GM19239 (cell line): ENCODE results near the gene CELF3.
"Not testable (repeated sequence)": the region's sequence is repeated elsewhere in the genome, so short reads cannot be mapped to it uniquely, and the experiment has no call there.

Experiments
- DNase-seq: peaks from one replicate; pipeline ENCODE4 v3.0.0; 2011; ENCODE audit warnings: low spot score; ENCODE audit not compliant: insufficient read length
- FAIRE-seq: peaks from 2 replicates; lab custom pipeline; 2011; peaks lifted over from hg19 to GRCh38; lab: Jason Lieb, UNC

CELF3 gene

GRCh38 chr1:151705753-151706463, 10.7 kb downstream of the CELF3 start:
- DNase-seq (no peak), FAIRE-seq (no peak)

GRCh38 chr1:151705146-151705545, 11.5 kb downstream of the CELF3 start:
- DNase-seq (no peak), FAIRE-seq (no peak)

DNA sequence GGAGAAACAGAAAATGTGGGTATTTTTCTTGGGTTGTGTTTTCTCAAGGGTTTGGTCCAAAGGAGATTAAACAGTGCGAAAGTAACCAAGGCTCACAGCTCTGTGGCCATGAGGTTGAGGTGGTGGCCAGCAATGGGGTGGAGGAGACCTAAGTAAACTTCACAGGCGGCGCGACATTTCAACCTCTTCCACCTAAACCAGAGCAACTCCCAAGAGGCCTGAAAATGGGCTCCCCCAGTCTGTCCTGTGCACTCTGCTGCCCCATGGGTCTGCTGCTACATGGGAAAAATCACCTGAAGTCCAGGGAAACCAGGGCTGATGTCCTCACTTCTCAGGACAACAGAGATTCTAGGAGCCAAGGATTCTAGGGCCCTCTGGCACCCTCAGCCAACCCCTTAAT, 12.4 kb downstream of the CELF3 start:
- DNase-seq (no peak), FAIRE-seq (no peak)

DNA sequence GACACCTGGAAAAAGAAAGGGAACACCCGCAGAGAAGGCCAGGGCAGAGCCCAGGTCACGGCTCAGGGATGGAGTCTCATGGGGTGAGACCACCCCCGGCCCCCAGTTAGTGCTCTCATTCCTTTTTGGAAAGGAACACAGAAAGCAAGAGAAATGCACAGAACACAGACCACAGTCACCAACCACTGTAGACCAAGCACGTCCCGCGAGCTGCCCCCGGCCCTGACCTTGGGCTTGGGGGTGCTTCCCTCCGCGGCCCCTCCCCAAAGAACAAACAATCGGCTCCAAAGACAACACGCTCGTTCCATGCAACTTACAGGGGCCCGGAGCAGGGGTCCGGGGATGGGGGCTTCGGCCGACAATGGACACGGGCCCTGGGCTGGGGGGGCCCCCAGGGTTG, 12.8 kb downstream of the CELF3 start:
- DNase-seq (no peak), FAIRE-seq (no peak)

GRCh38 chr1:151702936-151703335, 13.7 kb downstream of the CELF3 start:
- no peak for FAIRE-seq
- DNase-seq, result no peak

- DNase-seq, result no peak
- no peak for FAIRE-seq
Measured at GRCh38 chr1:151701515-151701914, 15.1 kb downstream of the CELF3 start.

DNA sequence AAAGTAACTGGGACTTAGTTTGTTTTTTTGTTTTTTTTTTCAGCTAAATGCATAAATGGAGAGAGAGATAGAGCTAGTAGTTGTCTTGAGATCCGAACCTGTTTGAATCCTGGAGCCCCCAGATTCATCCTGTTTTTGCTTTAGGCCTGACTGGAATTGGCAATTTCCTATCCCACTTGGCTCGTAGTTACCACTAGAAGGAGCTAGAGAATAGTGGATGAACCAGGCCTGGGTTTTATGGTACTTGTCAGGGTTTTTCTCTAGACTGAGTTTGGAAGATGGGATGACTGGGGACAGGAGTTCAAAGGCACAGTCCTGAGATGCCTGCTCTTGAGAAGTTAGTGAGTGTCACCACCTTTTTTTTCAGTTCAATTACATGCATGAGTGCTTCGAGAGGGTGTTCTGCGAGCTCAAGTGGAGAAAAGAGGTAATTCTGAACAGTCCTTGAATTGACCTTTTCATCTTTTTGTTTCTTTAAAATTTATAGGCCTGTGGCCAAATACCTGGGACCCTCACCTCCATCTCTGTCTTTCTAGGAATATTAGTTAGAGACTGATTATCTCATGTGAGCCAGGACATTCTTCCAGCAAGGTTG, 23.4 kb downstream of the CELF3 start:
- no peak for FAIRE-seq
- no peak for DNase-seq

DNA sequence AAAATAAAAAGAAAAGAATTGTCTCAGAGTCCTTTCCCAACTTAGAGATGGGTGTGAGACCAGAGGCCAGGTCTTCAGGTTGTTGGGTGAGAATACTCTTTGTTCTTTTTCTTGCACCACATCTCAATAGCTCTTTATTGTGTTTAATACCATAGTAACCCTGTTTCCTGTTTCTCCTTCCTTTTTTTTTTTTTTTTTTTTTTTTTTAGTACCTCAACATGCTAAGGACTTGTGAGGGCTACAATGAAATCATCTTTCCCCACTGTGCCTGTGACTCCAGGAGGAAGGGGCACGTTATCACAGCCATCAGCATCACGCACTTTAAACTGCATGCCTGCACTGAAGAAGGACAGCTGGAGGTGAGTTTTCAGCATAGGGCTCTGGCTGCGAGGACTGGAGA, 24.4 kb downstream of the CELF3 start:
- FAIRE-seq (no peak), DNase-seq (no peak)

DNA sequence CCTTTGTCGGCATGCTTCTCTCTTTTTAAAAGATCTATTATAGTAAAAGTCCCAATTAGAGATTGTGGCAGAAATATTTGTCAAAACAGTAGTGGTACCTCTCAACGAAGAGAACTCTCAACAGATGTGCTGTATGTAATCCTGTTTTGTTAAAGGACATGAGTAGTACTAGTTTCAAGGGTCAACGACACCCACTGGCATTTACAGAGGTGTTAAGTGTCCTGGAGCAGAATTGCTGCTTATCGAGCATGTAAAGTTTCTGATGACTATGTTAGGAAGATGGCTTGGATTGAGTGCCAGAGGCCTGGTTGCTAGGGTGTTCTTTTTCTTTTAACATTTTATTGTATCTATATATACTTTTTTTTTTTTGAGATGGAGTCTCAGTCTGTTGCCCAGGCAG, 27.1 kb downstream of the CELF3 start:
- no peak for DNase-seq
- FAIRE-seq, result no peak

DNA sequence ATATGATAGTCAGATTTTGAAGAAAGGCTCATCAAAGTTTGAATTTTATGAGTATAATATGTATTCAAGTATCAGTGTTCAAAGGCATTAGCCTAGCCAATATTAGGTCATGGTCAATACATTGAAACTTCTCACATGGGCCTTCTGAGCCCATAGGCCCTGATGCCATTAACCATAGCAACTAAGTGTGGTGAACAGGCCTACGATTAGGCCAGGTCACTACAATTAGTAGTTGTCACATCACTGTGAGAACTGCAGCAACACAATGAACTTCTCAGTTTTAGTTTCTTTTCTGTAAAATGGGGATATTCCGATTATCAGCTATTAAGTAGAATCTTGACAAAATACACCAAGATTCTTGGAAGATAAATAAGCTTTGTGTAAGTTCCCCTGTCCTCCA, 30.0 kb downstream of the CELF3 start:
- no peak for FAIRE-seq
- DNase-seq, result no peak

DNA sequence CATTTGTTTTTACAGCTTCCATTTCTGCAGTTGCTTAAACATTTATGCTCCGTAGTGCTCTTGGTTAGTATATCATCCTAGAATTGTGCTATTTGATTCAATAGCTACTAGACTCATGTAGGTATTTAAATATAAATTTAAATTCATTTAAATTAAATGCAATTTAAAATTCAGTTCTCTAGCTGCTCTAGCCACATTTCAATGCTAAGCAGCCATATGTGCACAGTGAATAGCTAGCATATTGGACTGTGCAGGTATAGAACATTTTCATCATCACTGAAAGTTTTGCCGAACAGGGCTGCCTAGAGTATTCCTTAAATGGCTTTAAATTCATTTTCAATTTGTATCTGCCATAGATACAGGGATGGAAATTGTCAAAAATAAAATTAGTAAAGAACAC, 32.5 kb downstream of the CELF3 start:
- DNase-seq (no peak), FAIRE-seq (no peak)

- not testable (repeated sequence) for FAIRE-seq, DNase-seq
Measured at GRCh38 chr1:151682901-151683300, 33.7 kb downstream of the CELF3 start.

DNA sequence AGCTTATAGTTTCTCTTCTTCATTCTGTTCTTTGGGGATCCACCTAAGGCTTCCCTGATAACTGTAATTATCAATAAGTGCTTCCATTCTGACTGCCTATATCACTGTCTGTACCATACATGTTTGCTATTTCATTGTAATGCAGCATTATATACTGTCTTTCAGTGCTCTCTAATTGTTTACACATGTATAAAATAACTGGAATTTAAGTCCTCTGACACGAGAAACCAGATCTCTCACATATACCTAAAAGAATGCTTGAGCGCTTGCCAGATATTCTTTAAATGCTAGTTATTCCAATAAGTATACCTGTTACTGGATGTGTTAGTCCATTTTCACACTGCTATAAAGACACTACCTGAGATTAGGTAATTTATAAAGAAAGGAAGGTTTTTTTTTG, 34.7 kb downstream of the CELF3 start:
- FAIRE-seq (no peak), DNase-seq (no peak)

GRCh38 chr1:151680826-151681225, 35.8 kb downstream of the CELF3 start:
- DNase-seq (no peak), FAIRE-seq (peak; percentile 8)

- no peak for DNase-seq
- peak; percentile 8 for FAIRE-seq
Measured at GRCh38 chr1:151680391-151680790, 36.2 kb downstream of the CELF3 start.

DNA sequence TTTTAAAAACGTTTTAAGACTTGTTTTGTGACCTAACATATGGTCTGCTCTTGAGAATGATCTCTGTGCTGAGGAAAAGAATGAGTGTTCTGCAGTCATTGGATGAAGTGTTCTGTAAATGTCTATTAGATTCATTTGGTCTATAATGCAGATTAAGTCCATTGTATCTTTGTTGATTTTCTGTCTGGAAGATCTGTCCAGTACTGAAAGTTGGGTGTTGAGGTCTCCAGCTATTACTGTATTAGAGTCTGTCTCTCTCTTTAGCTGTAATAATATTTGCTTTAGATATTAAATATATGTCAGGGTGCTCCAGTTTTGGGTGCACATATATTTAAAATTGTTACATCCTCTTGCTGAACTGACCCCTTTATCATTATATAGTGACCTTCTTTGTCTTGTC, 43.2 kb downstream of the CELF3 start:
- DNase-seq (no peak), FAIRE-seq (no peak)

DNA sequence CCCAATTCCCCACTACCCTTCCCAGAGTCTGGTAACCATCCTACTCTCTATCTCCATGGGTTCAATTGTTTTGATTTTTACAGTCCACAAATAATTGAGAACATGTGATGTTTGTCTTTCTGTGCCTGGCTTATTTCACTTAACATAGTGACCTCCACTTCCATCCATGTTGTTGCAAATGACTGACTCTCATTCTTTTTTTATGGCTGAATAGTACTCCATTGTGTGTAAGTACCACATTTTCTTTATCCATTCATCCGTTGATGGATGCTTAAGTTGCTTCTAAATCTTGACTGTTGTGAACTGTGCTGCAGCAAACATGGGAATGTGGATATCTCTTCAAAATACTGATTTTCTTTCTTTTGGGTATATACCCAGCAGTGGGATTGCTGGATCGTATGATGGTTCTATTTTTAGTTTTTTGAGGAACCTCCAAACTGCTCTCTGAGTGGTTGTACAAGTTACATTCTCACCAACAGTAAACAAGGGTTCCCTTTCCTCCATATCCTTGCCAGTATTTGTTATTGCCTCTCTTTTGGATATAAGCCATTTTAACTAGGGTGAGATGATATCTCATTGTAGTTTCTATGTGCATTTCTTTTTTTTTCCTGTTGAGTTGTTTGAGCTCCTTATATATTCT, 46.4 kb downstream of the CELF3 start:
- peak; percentile 53 for FAIRE-seq
- not testable (repeated sequence) for DNase-seq

GRCh38 chr1:151668090-151668489, 48.5 kb downstream of the CELF3 start:
- FAIRE-seq, result no peak
- DNase-seq, result no peak

- FAIRE-seq, result peak; percentile 79
- DNase-seq, result no peak
Measured at GRCh38 chr1:151661751-151662150, 54.9 kb downstream of the CELF3 start.

GRCh38 chr1:151655371-151655770, 61.2 kb downstream of the CELF3 start:
- no peak for DNase-seq
- peak; percentile 65 for FAIRE-seq

GRCh38 chr1:151653397-151653796, 63.2 kb downstream of the CELF3 start:
- FAIRE-seq, result no peak
- no peak for DNase-seq
